ENCODE data around the gene RC3H2.

The RC3H2 gene

DNA sequence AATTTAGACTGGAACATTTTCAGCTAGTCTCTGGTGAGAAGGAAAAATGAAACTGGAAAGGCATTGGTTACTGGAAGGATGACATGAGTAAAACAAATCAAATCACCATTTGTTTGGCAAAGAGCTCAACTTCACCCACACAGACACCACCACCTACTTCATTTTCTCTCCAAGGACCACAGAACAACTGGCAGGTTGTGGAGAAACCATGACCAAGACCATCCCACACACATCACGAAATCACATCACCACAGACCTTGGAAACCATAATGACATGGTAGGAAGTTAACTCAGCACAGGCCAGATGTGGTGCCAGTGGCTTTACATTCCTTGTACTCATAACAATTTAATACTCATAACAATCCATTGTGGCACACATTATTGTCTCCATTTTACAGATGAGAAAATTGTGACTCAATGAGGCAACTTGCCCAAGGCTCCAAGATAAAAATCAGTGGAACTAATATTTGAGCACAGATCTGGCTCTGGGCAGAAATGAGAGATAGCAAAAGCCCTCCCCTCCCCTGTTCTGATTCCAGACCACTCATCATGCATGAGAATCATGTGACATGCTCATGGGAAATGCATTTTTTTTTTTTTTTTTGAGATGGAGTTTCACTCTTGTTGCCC is 97.8 kb downstream of the RC3H2 start:
- TF ChIP-seq, protein P1, sequence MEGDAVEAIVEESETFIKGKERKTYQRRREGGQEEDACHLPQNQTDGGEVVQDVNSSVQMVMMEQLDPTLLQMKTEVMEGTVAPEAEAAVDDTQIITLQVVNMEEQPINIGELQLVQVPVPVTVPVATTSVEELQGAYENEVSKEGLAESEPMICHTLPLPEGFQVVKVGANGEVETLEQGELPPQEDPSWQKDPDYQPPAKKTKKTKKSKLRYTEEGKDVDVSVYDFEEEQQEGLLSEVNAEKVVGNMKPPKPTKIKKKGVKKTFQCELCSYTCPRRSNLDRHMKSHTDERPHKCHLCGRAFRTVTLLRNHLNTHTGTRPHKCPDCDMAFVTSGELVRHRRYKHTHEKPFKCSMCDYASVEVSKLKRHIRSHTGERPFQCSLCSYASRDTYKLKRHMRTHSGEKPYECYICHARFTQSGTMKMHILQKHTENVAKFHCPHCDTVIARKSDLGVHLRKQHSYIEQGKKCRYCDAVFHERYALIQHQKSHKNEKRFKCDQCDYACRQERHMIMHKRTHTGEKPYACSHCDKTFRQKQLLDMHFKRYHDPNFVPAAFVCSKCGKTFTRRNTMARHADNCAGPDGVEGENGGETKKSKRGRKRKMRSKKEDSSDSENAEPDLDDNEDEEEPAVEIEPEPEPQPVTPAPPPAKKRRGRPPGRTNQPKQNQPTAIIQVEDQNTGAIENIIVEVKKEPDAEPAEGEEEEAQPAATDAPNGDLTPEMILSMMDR (IDR thresholded peaks at IDR 0.05; ENCODE audit: control insufficient read depth, extremely low read depth, insufficient read depth), result no peak
- no peak overlapping the region for H3K4me3 ChIP-seq (ENCODE audit: low read depth, low read length)
- DNase-seq (ENCODE audit: low read depth), result no peak

DNA sequence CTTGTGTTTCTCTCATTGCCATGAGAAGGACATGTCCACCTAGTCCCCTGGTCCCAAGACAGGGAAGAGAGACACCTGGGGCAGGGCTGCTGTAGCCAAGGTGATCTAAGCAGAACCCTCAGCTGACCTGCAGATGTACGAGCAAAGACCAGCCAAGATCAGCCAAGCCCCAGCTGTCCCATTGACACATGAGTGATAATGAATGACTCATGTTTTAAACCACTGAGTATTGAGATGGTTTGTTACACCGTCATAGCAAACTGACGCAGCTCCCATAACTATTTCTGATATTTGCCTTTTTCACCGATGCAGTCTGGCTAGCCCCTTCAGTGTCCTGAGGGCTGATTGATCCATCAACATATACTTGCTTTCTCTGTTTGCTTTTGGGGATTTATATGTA is 98.5 kb downstream of the RC3H2 start:
- TF ChIP-seq, protein P1 (IDR thresholded peaks at IDR 0.05; ENCODE audit: control insufficient read depth, extremely low read depth, insufficient read depth), result no peak
- DNase-seq (ENCODE audit: low read depth), result no peak
- H3K4me3 ChIP-seq (ENCODE audit: low read depth, low read length), result no peak overlapping the region

DNA sequence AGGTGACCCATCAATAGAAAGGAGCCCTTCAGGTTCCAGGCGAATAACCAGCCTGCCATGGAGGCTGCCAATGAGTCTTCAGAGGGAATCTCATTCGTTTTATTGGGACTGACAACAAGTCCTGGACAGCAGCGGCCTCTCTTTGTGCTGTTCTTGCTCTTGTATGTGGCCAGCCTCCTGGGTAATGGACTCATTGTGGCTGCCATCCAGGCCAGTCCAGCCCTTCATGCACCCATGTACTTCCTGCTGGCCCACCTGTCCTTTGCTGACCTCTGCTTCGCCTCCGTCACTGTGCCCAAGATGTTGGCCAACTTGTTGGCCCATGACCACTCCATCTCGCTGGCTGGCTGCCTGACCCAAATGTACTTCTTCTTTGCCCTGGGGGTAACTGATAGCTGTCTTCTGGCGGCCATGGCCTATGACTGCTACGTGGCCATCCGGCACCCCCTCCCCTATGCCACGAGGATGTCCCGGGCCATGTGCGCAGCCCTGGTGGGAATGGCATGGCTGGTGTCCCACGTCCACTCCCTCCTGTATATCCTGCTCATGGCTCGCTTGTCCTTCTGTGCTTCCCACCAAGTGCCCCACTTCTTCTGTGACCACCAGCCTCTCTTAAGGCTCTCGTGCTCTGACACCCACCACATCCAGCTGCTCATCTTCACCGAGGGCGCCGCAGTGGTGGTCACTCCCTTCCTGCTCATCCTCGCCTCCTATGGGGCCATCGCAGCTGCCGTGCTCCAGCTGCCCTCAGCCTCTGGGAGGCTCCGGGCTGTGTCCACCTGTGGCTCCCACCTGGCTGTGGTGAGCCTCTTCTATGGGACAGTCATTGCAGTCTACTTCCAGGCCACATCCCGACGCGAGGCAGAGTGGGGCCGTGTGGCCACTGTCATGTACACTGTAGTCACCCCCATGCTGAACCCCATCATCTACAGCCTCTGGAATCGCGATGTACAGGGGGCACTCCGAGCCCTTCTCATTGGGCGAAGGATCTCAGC is 104.8 kb downstream of the RC3H2 start, which contains the start of gene OR1K1:
TSS of gene OR1K1 (plus strand) at position 58 of the 995 bp plus-strand sequence. CDS start at position 58, 0 bp downstream.
- DNase-seq (ENCODE audit: low read depth), result no peak
- TF ChIP-seq, protein P1 (IDR thresholded peaks at IDR 0.05; ENCODE audit: control insufficient read depth, extremely low read depth, insufficient read depth), result no peak
- no peak within 1 kb of the TSS for H3K4me3 ChIP-seq (ENCODE audit: low read depth, low read length)

DNA sequence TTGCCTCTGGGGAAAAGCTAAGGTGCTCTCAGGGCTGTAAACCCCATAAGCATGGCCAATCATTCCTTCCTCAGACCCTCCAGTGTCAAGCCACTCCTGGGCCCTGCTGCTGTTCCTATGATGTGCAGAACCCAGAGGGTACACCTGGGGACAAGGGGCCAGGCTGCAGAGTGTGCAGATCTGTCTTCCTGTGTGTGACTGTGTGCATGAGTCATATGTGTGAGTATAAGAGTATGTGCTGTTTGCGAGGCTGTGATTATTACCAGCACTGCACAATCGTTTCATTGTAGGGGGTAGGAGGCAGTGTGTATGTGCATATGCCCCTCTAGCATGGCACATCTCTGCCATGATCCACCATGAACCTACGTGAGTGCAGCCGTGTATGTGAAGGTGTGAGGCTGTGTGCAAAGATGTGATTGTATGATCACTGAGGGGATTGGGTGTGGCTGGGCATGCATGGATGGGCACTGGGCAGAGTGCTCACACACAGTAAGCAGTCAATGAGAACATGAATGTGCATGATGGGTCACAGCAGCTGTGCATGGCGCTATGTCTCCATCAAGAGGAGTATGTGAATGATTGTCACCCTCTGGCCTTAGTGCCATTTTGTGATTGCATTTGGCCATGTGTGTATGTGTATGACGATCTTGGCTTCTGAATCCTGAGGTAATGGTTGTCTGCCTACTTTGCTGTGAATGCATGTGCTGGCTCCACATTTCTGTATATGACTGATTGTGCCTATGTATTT is 107.7 kb downstream of the RC3H2 start:
- no peak overlapping the region for H3K4me3 ChIP-seq (ENCODE audit: low read depth, low read length)
- DNase-seq (ENCODE audit: low read depth), result no peak
- TF ChIP-seq, protein P1 (IDR thresholded peaks at IDR 0.05; ENCODE audit: control insufficient read depth, extremely low read depth, insufficient read depth), result no peak

Measured in LNCaP clone FGC (cell line).